ENCODE measurements around the gene ISLR. TPM values are rescaled to one million over a fixed set of nuclear protein-coding genes. Genes with fewer than 3 reads are reported as not detected.

The ISLR gene
- total and polyA plus RNA-seq, 2 of the 8 experiments (the other 6 are each of a cell fraction or from before 2014, with no cell fraction given): 0.29 to 0.35 TPM

GRCh38 chr15:74127954-74128784 is 45.3 kb upstream of the ISLR start (continued):
- TF ChIP-seq CHD7 (IDR thresholded peaks at IDR 0.05; ENCODE audit: insufficient replicate concordance, low read length) (no peak), CBX5 (IDR thresholded peaks at IDR 0.05; ENCODE audit: low read depth, low read length) (no peak), RNF2 (IDR thresholded peaks at IDR 0.05; ENCODE audit: borderline replicate concordance, low read depth, low read length, missing control alignments, poor library complexity, severe bottlenecking) (peak; percentile 9), KDM4A (IDR thresholded peaks at IDR 0.05; ENCODE audit: low read depth, low read length, severe bottlenecking) (peak; percentile 7), ATF2 (IDR thresholded peaks at IDR 0.05; ENCODE audit: low read length) (no peak), YY1 (IDR thresholded peaks at IDR 0.05; ENCODE audit: low read depth, low read length) (no peak), EGR1 (IDR thresholded peaks at IDR 0.05; ENCODE audit: borderline replicate concordance, low read depth, low read length) (no peak)

All from H1 (cell line).